ENCODE results near the gene GPC6. TPM values are rescaled to one million over a fixed set of nuclear protein-coding genes. Genes with fewer than 3 reads are reported as not detected.

Gene GPC6
- total RNA-seq, 1 experiment from 2014 or later: 0.22 TPM

DNA sequence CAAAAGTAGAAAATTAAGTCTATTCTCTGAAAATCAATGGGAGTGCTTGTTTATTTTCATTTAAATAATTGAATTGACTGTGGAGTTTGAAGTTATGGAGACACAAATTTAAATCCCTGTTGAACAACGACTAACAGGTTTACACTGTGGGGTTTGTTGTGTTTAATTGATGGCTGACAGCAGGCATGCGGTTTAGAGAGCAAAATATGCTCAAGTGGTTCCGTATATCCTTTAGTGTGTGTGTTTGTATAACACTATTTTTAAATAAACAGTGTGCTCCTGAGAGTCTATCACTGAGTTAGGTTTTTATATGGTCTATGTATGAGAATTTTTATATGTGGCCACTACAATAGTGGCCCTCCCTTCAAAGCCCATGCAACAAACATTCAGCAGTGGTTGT lies 332.0 kb downstream of the GPC6 start:
- Histone ChIP-seq H3K9me2 (ENCODE audit: insufficient read depth) (no peaks in the 10 kb centered on the region), H3K27me3 (ENCODE audit: insufficient read depth, low read length) (no peaks in the 10 kb centered on the region), H3K4me1 (ENCODE audit: control insufficient read depth in 1 of 2, insufficient read depth in 2 of 2, low read length in 2 of 2) (no peaks in the 10 kb centered on the region), H3K4me3 (replicated peaks in 1 of 2; ENCODE audit: low read depth in 1 of 2, low read length in 2 of 2) (no peak overlapping the region), H3K36me3 (ENCODE audit: control insufficient read depth in 1 of 2, insufficient read depth in 2 of 2, low read length in 2 of 2) (no peaks in the 10 kb centered on the region), H3K9me3 (ENCODE audit: control insufficient read depth in 1 of 2, insufficient read depth in 1 of 2, low read depth in 1 of 2, low read length in 2 of 2) (peaks cover 3 to 21% of the 10 kb centered on the region in 2 experiments; a peak in 2 of 4 replicates), H3K27ac (ENCODE audit: low read depth, low read length) (no peak overlapping the region), H3K4me2 (ENCODE audit: low read length) (no peak overlapping the region), H3K79me2 (ENCODE audit: insufficient read depth, low read length) (no peaks in the 10 kb centered on the region), H4K20me1 (ENCODE audit: insufficient read depth) (no peaks in the 10 kb centered on the region), H3K9ac (ENCODE audit: low read length) (no peak overlapping the region), H2AFZ (ENCODE audit: low read depth, low read length, poor library complexity, severe bottlenecking) (no peak overlapping the region)
- POLR2A ChIA-PET: no interaction called here
- TF ChIP-seq SP1 (IDR thresholded peaks at IDR 0.05; ENCODE audit: low read depth) (no peak), ELF1 (IDR thresholded peaks at IDR 0.05; ENCODE audit: borderline replicate concordance, low read depth) (no peak), POLR2A (IDR thresholded peaks at IDR 0.05; ENCODE audit: borderline replicate concordance, extremely low read depth, insufficient read depth, insufficient read length) (no peak), JUND (IDR thresholded peaks at IDR 0.05) (no peak), CEBPB (IDR thresholded peaks at IDR 0.05; ENCODE audit: low read depth) (no peak), RAD21 (IDR thresholded peaks at IDR 0.05; ENCODE audit: low read depth) (no peak), YY1 (IDR thresholded peaks at IDR 0.05; ENCODE audit: extremely low read depth, insufficient replicate concordance, low read depth, low read length) (no peak), ZNF274 (IDR thresholded peaks at IDR 0.05; ENCODE audit: low read depth, low read length) (no peak), ZFX (IDR thresholded peaks at IDR 0.05) (no peak)
- TF ChIP-seq, protein P1, sequence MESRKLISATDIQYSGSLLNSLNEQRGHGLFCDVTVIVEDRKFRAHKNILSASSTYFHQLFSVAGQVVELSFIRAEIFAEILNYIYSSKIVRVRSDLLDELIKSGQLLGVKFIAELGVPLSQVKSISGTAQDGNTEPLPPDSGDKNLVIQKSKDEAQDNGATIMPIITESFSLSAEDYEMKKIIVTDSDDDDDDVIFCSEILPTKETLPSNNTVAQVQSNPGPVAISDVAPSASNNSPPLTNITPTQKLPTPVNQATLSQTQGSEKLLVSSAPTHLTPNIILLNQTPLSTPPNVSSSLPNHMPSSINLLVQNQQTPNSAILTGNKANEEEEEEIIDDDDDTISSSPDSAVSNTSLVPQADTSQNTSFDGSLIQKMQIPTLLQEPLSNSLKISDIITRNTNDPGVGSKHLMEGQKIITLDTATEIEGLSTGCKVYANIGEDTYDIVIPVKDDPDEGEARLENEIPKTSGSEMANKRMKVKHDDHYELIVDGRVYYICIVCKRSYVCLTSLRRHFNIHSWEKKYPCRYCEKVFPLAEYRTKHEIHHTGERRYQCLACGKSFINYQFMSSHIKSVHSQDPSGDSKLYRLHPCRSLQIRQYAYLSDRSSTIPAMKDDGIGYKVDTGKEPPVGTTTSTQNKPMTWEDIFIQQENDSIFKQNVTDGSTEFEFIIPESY (IDR thresholded peaks at IDR 0.05; ENCODE audit: extremely low read depth, insufficient replicate concordance, low read length): no peak
- RAD21 ChIA-PET (ENCODE audit: low non-redundant PET in 1 of 2, low total read pairs in 2 of 2, uncharacterized antibody in 2 of 2, unreplicated experiment in 2 of 2): no interaction called here
- no TSS peak for BruUV-seq (replicated peaks)
- no peak for ATAC-seq
- no peak for DNase-seq (ENCODE audit: low read depth, low spot score)
- CTCF ChIA-PET: no interaction called here
- intact Hi-C loops (cut with micrococcal nuclease): no loop called here

DNA sequence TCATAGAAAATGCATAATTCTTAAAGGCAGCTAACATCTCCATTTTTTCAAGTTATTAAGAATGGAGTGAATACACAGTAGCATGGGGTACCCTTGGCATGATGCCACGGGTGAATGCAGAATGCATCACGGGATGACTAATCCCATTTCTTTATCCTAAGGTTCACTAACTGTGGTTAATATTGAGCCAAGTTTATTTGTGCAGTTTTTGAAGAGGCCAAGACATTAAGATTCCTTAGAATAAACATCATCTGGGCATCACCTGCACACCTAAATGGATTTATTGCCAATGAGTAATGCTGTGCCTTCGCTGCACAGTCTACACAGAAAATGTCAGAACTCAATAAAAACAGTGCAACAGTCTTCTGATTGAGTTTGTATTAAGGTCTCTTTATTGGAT lies 333.1 kb downstream of the GPC6 start:
- no peak overlapping the region for H3K27ac ChIP-seq (ENCODE audit: low read depth, low read length)
- no peaks in the 10 kb centered on the region for H3K9me2 ChIP-seq (ENCODE audit: insufficient read depth)
- no peaks in the 10 kb centered on the region for H3K4me1 ChIP-seq (ENCODE audit: control insufficient read depth in 1 of 2, insufficient read depth in 2 of 2, low read length in 2 of 2)
- ATAC-seq (no peak), DNase-seq (ENCODE audit: low read depth, low spot score) (no peak)
- peaks cover 3 to 16% of the 10 kb centered on the region in 2 experiments; a peak in 2 of 4 replicates for H3K9me3 ChIP-seq (ENCODE audit: control insufficient read depth in 1 of 2, insufficient read depth in 1 of 2, low read depth in 1 of 2, low read length in 2 of 2)
- no TSS peak for BruUV-seq (replicated peaks)
- no peaks in the 10 kb centered on the region for H3K27me3 ChIP-seq (ENCODE audit: insufficient read depth, low read length)
- intact Hi-C loops (cut with micrococcal nuclease): no loop called here
- POLR2A ChIA-PET: no interaction called here
- H3K36me3 ChIP-seq (ENCODE audit: control insufficient read depth in 1 of 2, insufficient read depth in 2 of 2, low read length in 2 of 2): no peaks in the 10 kb centered on the region
- TF ChIP-seq ZNF274 (IDR thresholded peaks at IDR 0.05; ENCODE audit: low read depth, low read length) (no peak), ELF1 (IDR thresholded peaks at IDR 0.05; ENCODE audit: borderline replicate concordance, low read depth) (no peak), POLR2AphosphoS5 (IDR thresholded peaks at IDR 0.05; ENCODE audit: low read depth, low read length) (no peak), CBX3 (IDR thresholded peaks at IDR 0.05; ENCODE audit: low read depth) (no peak), CEBPB (IDR thresholded peaks at IDR 0.05; ENCODE audit: low read depth) (no peak), RAD21 (IDR thresholded peaks at IDR 0.05; ENCODE audit: low read depth) (no peak), TCF7L2 (IDR thresholded peaks at IDR 0.05; ENCODE audit: borderline replicate concordance, extremely low read depth, insufficient read depth, insufficient read length) (no peak)
- TF ChIP-seq, protein P2, sequence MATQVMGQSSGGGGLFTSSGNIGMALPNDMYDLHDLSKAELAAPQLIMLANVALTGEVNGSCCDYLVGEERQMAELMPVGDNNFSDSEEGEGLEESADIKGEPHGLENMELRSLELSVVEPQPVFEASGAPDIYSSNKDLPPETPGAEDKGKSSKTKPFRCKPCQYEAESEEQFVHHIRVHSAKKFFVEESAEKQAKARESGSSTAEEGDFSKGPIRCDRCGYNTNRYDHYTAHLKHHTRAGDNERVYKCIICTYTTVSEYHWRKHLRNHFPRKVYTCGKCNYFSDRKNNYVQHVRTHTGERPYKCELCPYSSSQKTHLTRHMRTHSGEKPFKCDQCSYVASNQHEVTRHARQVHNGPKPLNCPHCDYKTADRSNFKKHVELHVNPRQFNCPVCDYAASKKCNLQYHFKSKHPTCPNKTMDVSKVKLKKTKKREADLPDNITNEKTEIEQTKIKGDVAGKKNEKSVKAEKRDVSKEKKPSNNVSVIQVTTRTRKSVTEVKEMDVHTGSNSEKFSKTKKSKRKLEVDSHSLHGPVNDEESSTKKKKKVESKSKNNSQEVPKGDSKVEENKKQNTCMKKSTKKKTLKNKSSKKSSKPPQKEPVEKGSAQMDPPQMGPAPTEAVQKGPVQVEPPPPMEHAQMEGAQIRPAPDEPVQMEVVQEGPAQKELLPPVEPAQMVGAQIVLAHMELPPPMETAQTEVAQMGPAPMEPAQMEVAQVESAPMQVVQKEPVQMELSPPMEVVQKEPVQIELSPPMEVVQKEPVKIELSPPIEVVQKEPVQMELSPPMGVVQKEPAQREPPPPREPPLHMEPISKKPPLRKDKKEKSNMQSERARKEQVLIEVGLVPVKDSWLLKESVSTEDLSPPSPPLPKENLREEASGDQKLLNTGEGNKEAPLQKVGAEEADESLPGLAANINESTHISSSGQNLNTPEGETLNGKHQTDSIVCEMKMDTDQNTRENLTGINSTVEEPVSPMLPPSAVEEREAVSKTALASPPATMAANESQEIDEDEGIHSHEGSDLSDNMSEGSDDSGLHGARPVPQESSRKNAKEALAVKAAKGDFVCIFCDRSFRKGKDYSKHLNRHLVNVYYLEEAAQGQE (IDR thresholded peaks at IDR 0.05; ENCODE audit: low read depth): no peak
- H3K9ac ChIP-seq (ENCODE audit: low read length): no peak overlapping the region
- RAD21 ChIA-PET (ENCODE audit: low non-redundant PET in 1 of 2, low total read pairs in 2 of 2, uncharacterized antibody in 2 of 2, unreplicated experiment in 2 of 2): no interaction called here
- CTCF ChIA-PET: no interaction called here
- no peaks in the 10 kb centered on the region for H3K79me2 ChIP-seq (ENCODE audit: insufficient read depth, low read length)
- H3K4me3 ChIP-seq (replicated peaks in 1 of 2; ENCODE audit: low read depth in 1 of 2, low read length in 2 of 2): no peak overlapping the region
- no peak overlapping the region for H3K4me2 ChIP-seq (ENCODE audit: low read length)
- no peak overlapping the region for H2AFZ ChIP-seq (ENCODE audit: low read depth, low read length, poor library complexity, severe bottlenecking)
- no peaks in the 10 kb centered on the region for H4K20me1 ChIP-seq (ENCODE audit: insufficient read depth)
